ENCODE measurements around the gene HIPK4. TPM values are rescaled to one million over a fixed set of nuclear protein-coding genes. Genes with fewer than 3 reads are reported as not detected.

The HIPK4 gene
- total RNA-seq, 1 donor from 2014 or later: not detected

GRCh38 chr19:40413291-40413845, 23.4 kb upstream of the HIPK4 start, which contains the start of gene PRX:
Gene PRX, minus strand, starts transcription at chr19:40413378. Its CDS starts 5,446 bp downstream, at chr19:40407932.
- Mint-ChIP-seq H3K27ac (no peak within 1 kb of the TSS), H3K4me1 (ENCODE audit: low read depth) (peaks cover 2% of the 10 kb centered on the region), H3K27me3 (peaks cover 7% of the 10 kb centered on the region), H3K36me3 (ENCODE audit: insufficient read depth) (no peaks in the 10 kb centered on the region), H3K4me3 (ENCODE audit: low read depth) (no peak within 1 kb of the TSS), H3K9me3 (ENCODE audit: low read depth) (no peaks in the 10 kb centered on the region)
- TF ChIP-seq CTCF (IDR thresholded peaks at IDR 0.05; ENCODE audit: unreplicated experiment): no peak
- no peak for DNase-seq (ENCODE audit: low spot score, unreplicated experiment)

- Mint-ChIP-seq H3K9me3 (ENCODE audit: low read depth) (no peaks in the 10 kb centered on the region), H3K4me1 (ENCODE audit: low read depth) (peaks cover 2% of the 10 kb centered on the region), H3K27ac (no peak overlapping the region), H3K4me3 (ENCODE audit: low read depth) (no peak overlapping the region), H3K36me3 (ENCODE audit: insufficient read depth) (no peaks in the 10 kb centered on the region), H3K27me3 (peaks cover 5% of the 10 kb centered on the region)
- TF ChIP-seq CTCF (IDR thresholded peaks at IDR 0.05; ENCODE audit: unreplicated experiment): no peak
- DNase-seq (ENCODE audit: low spot score, unreplicated experiment): no peak
Measured at GRCh38 chr19:40412866-40413265, 22.9 kb upstream of the HIPK4 start.

- H3K4me3 Mint-ChIP-seq (ENCODE audit: low read depth): no peak overlapping the region
- H3K9me3 Mint-ChIP-seq (ENCODE audit: low read depth): no peaks in the 10 kb centered on the region
- H3K27ac Mint-ChIP-seq: no peak overlapping the region
- H3K27me3 Mint-ChIP-seq: peaks cover 5% of the 10 kb centered on the region
- TF ChIP-seq CTCF (IDR thresholded peaks at IDR 0.05; ENCODE audit: unreplicated experiment): no peak
- DNase-seq (ENCODE audit: low spot score, unreplicated experiment): no peak
- peaks cover 2% of the 10 kb centered on the region for H3K4me1 Mint-ChIP-seq (ENCODE audit: low read depth)
- H3K36me3 Mint-ChIP-seq (ENCODE audit: insufficient read depth): no peaks in the 10 kb centered on the region
Measured at GRCh38 chr19:40411958-40412499, 22.0 kb upstream of the HIPK4 start.

DNA sequence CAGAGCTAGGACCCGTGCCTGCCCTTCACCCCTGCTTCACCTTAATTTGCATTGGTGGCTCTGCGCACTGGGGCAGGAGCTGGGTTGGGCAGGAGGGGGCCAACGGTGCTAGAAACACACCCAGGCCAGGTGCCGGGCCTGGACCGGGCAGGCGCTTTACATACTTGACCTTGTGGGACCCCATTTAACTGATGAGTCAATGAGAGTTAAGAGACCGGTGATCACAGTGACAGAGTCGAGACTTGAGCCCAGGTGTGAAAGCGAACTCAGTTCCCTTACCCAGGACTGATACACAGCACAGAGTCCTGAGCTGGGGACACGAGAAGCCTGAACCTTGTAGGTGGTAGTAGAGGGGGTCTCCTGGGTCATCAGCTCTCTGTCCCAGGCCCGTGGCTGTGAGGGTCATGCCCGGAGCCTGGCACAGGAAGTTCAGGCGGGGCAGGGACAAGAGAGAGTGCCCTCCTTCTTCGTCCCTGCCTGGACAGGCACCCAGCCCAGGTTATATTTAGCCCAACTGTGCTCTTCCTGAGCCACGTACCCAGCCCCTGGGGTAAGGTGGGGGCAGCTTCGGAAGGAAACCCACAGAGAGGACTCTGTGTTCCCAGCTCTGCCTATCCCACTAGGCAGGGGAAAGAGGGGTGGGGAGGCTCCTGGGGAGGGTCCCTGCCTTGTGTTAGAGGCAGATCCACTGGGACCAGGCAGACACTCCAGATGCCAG, 21.3 kb upstream of the HIPK4 start:
- peaks cover 5% of the 10 kb centered on the region for H3K27me3 Mint-ChIP-seq
- no peak for DNase-seq (ENCODE audit: low spot score, unreplicated experiment)

More for the DNA sequence above, 21.3 kb upstream of the HIPK4 start:
- Mint-ChIP-seq H3K9me3 (ENCODE audit: low read depth) (no peaks in the 10 kb centered on the region), H3K27ac (no peak overlapping the region), H3K4me3 (ENCODE audit: low read depth) (no peak overlapping the region), H3K36me3 (ENCODE audit: insufficient read depth) (no peaks in the 10 kb centered on the region), H3K4me1 (ENCODE audit: low read depth) (peaks cover 2% of the 10 kb centered on the region)
- TF ChIP-seq CTCF (IDR thresholded peaks at IDR 0.05; ENCODE audit: unreplicated experiment): no peak
